ENCODE measurements around the gene ETV6.
A peak's percentile ranks its signal among the peaks of the same experiment; 100 is the strongest.

The ETV6 gene

DNA sequence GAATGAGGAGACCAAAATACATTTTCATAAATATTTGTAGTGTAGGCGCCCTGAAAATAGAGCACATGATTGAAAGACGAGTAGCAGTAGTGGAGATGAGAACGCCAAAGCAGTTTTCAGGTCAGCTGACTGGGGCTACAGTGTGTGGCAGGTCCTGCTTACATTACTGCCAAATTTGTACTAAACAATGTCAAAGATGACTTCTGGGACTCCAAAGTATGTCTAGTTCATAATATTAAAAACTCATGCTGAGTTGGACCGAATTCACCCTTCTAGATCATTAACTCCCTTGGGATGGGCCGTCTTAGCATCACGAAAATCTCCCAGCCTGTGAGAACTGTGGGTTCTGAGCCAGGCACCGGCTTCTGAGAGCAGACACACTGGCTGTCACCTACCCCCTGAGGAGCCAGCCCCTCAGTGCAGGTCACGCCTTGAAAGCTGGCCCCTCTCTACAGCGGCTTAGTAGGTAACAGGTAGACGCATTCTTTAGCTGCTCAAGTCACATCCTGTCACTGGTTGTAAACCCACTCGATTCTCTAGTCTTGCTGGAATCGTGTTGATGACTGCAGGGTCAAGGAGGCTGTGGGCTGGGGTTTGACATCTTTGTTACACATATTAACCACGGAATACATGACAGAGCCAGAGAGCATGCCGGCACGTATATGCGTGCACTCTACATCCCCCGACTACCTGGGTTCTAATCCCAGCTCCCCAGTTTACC lies 210.4 kb downstream of the ETV6 start:
- no peak for DNase-seq (ENCODE audit: low spot score)

DNA sequence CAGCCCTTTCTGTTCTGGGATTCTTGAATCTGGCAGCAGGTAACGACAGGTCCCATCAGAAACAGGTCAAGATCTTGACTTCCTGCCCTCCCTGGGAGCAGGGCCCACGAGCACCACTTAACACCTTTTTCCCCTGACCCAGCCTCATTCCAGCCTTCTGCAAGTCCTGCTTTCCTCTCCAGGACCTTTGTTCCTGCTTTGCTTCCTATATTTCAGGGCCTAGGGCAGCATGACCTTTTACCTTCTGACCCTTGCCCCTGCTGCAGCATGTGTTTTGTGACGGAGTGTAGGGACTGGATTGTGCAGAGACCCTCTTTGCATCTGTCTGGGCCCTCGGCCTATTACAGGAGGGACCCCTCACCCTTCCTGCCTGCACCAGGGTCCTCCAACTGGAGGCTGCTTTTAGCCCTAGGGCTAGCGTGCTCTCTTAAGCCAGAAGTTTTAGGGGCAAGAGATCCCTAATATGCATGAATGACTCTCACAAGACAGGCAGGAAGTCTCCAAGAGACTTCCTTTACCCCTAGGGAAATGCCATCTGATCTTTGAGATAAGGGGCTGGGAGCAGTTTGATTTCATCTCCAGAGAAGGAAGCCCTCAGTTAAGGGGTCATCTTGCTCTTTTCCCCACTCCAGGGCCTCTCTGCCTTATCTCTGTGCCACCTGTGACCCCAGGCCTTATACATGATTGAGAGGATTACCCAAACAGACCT lies 211.8 kb downstream of the ETV6 start:
- DNase-seq (ENCODE audit: low spot score), result no peak

DNA sequence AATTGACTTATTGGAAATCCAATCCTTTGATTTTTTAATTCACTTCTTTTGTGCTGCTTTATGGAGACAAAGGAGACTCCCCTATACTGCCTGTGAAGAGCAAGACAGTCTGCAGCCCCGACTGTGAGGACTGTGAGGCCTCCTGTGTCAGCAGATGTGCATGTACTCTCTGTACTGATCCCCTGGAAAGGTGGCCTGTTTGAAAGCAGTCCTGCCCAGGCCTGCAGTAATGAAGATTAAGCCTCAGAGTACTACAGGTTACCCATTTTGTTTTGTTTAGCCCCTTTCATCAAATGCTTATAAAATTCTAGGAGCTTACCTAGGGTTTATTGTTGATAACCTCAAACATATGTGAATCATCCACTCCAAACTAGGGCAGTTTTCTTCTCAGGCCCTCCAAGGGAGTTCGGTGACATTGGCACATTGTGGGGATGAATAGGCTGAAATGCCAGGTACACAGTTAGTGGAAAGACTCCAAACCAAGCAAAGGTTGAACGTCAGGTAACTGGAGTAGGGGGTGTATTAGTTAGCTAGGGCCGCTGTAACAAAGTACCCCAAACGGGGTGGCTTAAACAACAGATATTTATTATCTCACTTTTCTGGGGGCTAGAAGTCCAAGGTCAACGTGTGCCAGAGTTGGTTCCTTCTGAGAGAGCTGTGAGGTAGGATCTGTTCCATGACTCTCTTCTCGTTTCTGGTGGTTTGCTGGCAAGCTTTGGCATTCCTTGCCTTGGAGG lies 212.6 kb downstream of the ETV6 start:
- no peak for DNase-seq (ENCODE audit: low spot score)

DNA sequence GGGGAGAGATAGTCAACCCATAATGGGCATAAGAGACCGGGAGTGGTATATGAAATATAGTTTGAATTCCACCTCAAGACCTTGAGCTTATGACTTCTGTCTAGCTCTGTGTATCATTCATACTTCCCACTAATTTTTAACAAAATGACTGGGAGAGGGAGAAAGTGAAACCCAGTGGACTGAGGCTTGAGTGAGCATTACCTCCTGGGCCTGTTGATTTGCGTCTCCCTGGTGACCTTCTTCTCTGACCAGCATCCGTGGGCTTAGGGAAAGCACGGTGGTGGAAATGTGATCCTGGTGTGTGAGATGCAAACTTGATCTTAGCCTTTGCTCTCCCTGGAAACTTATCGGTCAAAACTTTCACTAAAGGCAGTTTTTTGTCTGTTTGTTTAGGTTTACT lies 213.3 kb downstream of the ETV6 start:
- DNase-seq (ENCODE audit: low spot score), result no peak

DNA sequence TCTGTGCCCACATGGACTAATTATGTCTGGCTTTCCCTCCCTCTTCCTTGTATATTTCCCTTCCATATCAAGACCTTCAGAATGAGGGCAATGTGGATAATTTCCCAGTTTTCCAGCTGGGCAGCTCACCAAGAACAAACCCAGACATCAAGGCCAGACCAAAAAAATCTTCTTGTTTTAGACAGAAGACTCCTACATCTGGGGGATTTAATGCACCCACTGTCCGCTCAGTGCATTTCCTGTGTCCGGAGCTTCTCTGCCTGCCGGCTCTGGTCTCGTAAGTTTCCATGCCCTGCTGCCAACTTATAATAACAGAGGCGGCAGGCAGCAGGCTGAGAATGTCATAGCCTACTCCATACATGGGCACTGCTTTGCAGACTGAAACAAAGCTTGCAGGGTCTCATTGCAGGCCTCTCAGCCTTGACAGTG lies 214.0 kb downstream of the ETV6 start:
- no peak for DNase-seq (ENCODE audit: low spot score)

DNA sequence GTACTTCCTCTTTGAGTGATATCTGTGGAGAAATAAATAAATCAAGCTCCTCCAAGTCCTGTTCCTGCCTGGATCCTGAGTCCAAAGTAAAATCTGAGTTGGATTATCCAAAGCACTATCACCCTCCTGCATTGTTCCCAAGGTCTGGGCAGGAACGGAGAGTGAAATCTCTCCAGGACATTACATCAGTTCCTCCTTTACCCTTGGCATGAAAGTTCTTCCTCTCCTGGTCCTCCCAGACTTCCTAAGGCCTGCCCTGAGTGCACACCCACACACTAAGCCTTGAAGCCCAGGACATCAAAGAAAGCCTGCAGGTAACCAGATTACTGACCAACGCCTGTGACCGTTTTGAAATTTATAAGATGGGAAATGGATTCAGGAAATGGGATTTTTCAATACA lies 214.5 kb downstream of the ETV6 start:
- no peak for DNase-seq (ENCODE audit: low spot score)

DNA sequence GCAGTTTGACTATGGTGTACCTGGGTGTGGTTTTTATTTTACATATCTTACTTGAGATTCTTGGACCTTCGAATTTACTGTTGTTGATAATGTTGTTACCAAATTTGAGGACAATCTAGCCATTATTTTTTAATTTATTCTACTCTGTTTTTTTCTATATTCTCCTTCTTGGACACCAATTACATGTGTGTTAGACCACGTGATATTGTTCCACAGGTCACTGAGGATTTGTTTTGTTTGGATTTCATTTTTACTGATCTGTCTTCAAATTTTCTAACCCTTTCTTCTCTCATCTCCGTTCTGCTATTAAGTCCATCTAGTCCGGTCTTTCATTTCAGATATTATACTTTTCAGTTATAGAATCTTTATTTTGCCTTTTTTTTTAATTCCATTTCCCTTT lies 216.3 kb downstream of the ETV6 start:
- DNase-seq (ENCODE audit: low spot score), result no peak

DNA sequence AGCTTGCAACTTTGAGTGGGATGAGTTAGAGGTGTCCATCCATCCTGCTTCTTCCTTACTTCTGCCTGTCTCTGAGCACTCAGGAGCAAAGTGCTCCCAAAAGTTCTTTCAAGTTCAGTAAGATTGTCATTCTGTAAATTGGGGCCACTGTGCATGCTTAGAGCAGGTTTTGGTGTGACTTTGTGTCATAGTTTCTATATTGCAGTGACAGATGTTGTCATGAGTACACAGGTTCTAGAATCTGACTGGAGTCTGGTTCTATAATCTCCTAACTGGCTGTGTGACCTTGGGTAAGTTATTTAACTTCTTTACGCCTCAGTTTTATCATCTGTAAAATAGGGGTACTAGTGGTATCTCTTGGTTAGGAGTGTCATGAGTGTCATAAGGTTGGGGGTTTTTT lies 218.6 kb downstream of the ETV6 start:
- no peak for DNase-seq (ENCODE audit: low spot score)

DNA sequence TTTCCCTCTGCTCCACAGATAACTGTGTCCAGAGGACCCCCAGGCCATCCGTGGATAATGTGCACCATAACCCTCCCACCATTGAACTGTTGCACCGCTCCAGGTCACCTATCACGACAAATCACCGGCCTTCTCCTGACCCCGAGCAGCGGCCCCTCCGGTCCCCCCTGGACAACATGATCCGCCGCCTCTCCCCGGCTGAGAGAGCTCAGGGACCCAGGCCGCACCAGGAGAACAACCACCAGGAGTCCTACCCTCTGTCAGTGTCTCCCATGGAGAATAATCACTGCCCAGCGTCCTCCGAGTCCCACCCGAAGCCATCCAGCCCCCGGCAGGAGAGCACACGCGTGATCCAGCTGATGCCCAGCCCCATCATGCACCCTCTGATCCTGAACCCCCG lies 219.9 kb downstream of the ETV6 start:
- DNase-seq (ENCODE audit: low spot score), result no peak

DNA sequence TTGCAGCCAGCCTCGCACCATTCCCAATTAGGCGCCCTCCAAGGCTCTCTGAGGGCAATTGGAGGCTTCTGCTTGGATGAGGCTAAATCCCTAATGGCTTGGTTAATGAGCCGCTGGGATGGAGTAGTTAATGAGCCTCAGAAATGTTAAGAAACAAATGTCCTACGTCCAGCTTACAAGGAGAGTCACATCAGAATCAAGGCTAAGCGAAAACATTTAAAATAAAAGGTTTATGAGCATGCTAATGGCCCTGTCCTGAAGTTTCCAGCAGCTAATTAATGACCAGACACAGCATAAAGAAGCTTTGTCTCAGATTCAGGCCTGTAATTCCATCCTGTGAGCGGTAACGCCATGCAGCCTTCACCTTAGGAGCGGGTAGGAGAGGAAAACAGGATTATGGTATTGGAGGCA lies 220.6 kb downstream of the ETV6 start:
- DNase-seq (ENCODE audit: low spot score), result no peak

DNA sequence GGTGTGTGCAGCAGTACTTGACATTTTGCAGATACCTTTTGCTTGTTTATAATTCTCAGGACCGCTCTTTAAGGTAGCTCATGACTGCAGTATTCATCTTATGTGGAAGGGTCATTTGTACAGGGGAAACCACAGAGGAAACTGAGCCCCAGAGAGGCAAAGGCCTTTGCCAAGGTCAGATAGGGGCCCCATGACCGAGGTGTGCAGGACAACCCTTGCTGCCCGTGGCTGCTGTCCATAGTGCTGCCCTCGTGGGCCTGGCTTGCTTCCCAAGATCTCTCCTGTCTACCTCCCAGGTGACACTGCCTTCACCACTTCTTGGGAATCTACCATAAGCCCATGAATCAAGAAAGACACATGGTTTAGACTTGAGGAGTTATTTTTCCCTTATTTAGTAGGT lies 222.6 kb downstream of the ETV6 start:
- no peak for DNase-seq (ENCODE audit: low spot score)

DNA sequence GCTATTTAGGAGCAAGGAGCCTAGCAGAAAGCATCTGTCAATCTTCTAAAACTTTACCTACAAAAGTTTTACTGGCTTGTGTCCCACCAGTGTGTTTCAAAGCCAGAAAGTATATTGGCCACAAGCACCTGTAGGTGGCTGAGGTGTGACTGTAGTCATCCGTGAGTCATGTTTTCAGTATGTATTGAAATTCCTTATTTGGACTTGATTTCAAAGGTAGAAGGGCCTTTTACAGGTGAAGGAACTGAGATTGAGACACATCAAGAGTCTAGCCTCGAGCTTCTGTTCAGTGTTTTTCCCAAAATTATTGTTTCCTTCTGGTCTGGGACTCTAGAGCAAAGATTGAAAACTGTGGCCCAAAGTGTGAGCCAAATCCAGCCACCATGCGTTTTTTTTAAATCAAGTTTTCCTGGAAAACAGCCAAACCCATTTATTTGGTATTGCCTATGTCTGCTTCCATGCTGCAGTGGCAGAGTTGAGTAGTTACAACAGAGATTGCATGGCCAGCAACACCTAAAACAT lies 226.0 kb downstream of the ETV6 start:
- DNase-seq (ENCODE audit: low spot score), result peak; percentile 8

DNA sequence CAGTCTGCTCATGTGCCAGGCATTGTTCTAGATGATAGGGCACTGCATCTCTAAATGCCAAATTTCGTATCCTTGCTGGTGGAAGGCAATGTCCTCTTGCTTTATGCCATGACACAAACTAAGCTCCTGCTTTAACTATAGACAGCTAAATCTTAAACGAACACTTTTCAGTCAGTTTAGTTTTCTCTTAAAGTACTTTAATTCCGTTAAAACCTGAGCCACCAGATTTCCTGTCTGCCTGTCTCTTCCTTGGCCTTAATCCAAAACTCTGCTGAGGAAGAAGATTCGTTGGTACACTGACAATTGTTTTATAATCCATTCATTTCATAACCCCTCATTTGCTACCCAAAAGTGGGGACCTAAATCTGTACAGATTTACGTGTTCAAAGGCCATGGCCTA lies 226.8 kb downstream of the ETV6 start:
- DNase-seq (ENCODE audit: low spot score), result peak; percentile 12

DNA sequence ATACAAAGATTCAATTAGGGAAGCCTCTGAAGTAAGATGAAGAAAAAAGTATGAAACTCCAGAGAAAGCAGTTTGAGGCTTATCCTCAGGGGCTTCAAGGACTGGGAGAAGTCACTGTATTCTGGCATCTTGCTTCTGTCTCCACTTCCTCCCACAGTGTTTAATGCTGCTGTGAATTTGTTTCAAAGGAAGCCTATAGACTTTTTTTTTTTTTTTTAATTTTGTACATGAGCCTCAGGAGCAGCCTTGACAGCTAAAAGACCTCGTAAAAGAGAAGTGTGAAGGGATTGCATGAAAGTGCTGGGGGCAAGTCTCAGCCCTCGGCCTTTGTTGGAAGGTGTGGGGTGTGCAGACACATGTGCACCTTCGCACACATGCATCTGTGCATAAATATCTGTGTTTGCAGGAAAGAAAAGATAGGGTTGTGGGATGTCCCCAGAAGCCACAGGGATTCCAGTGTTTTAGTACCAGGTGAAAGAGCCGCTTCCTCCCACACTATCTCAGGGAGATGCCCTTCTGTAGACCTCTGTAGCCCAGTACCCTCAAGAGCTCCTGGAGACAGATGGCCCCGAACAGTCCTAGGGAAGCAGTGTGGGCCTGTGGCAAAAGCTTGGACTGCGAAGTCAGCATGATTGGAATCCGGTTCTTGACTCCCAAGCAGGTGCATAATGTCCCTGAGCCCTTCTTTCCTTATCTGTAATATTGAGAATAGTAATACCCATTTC lies 227.8 kb downstream of the ETV6 start:
- no peak for DNase-seq (ENCODE audit: low spot score)

DNA sequence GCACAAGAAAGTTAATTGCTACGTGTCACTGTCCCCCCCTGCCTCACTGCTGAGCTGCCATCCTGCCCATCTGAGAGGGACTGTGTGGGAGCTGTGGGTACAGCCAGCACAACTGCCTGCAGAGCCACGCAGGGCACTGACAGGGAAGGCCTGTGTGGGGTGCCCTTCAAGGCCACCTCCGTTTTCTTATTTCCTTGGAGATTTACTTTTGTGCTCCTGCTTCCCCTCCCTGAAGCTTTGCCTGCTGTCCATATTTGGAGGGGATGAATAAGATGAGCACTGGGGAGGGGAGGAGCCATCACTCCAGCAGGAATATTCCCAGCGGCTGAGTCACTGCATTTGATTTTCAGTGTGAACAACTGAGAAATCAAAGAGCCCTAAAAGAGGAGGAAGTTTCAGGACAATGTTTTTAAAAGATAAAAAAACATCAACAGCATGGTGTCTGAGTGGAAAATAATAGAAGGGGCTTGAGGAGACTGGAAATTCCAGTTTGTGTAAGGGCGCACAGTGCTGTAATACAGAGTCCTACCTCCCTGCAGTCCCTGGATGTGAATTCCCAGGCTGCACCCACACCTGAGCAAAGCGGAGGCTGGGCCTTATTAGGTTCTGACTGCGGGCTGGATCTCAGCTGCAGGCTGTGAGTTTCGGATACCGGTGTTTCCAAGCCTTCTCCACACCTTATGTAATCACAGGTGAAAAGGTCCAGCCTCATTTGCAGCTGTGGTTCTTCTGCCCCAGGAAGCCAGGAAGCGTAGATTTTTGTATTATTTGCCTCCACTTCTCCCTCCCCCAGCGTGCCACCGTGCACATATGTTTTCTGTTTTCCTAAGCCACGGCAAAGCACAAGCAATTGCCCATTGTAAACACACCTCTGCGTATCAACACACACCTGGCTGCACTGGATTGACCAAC lies 228.7 kb downstream of the ETV6 start:
- no peak for DNase-seq (ENCODE audit: low spot score)

DNA sequence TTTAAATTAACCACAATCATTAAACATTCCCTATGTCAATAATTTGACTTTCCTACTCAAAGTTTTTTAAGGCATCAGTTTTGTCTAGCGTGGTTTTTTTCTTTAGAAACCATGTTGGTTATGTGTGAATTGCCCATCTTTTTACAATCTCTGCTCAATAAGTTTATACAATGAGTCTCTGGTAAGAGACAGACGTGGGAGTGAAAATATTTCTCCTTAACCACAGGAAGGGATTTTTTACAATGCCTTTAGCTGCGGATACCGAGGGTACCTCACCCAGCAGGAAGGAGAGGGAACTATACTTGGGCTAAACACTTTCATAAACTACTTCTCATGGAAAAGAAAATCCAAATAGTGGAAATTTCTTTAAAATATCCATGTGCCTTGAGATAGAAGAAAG lies 229.8 kb downstream of the ETV6 start:
- no peak for DNase-seq (ENCODE audit: low spot score)

DNA sequence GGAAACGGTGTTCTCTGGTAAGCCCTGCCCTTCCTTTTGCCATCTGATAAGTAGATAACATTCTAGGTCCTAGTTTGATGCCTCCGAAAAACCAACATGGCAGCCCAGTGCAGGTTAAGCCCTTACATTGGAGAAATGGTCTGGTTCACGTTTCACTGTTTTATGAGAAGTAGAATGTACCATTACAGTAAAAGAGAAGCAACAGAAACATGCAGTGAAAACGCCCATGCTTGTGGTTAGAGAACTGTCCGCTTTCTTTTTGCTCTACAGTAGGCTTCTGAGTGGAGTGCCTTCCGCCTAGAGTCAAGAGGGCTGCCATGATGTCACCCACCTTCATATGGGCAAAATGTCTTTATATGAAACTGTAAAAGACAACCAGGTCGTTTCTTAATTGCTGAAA lies 230.9 kb downstream of the ETV6 start:
- no peak for DNase-seq (ENCODE audit: low spot score)

DNA sequence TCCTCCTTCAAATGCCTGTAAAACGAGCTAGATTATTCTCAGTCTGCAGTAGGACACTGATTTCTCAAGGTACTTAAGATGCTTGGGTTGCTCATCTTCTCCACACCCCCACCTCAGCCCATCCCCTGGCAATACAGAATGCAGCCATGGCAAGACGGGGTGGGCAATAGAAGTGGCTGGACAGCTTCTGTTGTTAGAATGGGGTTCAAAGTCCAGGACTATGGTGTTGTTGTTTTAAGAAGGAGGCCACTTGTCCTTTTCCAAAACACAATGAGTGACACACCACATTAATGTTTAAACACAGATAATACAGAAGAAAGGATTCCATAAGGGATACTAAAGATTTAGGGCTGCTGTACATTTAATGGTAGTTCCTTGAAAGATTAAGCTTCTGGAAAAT lies 232.4 kb downstream of the ETV6 start:
- DNase-seq (ENCODE audit: low spot score), result no peak

DNA sequence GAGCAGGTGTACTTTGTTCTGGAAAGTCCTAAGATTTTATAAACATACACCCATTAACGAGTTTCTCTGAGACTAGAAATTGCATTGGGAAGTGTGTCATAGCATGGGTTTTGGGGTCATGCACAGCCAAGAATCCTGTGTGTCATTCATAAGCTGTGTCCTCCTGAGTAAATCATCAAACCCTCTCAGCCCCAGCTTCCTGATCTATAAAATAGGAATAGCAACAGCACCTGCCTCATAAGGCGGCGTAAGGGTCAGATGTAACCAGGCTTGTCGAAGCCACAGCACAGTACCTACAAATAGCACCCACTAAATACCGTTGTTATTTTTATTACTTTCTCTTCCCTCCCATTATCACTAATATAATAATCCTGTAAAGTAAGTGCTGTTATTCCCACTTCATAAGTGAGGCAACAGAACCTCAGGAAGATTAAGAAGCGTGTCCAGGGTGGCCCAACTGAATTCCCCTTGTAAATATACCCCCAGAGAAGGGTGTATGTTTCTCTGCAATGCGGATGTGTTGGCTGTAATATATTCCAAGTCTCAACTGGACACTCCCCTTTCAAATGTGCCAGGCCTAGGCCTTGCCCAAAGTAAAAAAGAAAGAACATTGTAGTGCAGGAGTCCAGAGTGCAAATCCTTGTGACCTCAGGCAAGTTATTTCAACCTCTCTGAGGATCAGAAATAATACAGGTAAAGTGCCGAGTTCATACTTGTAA lies 233.0 kb downstream of the ETV6 start:
- DNase-seq (ENCODE audit: low spot score), result no peak

DNA sequence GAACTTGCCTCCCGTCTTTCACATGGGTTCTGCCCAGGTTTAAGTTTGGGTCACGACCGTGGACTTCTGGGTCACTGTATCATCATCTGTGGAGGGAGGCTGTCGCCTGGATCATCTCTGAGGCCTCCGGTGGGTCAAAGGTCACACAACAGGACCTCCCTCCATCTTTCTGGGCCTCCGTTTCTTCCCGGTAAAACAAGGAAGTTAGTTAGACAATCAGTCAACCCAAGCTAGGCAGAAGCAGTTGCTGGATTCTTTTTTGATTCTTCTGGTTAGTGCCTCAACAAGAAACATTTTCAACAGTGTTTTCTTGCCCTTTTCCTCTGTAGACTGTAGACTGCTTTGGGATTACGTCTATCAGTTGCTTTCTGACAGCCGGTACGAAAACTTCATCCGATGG lies 234.6 kb downstream of the ETV6 start:
- DNase-seq (ENCODE audit: low spot score), result no peak

DNA sequence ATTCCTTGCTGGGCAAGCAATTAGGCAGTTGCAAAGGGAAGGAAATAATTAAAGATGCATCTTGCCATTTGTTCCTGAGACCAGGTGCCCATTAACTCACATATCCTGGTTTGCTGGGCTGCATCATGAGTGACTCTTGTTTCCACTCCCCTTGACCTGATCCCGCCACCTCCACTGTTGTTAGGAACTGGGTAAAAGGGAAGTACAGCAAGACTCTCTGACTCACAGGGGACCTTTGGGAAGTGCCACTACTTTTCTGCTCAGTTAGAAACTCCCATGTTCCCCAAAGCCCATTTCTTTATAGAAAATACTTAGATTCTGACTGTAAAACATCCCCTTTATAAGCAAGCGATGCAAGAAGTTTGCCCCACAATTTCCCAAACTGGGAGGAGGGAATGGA lies 235.2 kb downstream of the ETV6 start:
- no peak for DNase-seq (ENCODE audit: low spot score)

All from CD4-positive, alpha-beta T cell treated with Interleukin-6 at 100 ng/mL for 8 hours (primary cell).